Naive B cell (primary cell): Measurements from ENCODE around the gene PMEPA1. TPM values are rescaled to one million over a fixed set of nuclear protein-coding genes. Genes with fewer than 3 reads are reported as not detected.

ENCODE experiments used
- ATAC-seq, 2 donors: fragments of 150-1000 bp; cut with Tn5 transposase; 2 replicates each; pipeline ENCODE4 v1.10.0; 2021; ENCODE audit warnings: low read depth in 2 of 2, mild to moderate bottlenecking in 2 of 2, moderate library complexity in 2 of 2
- DNase-seq: peaks from one replicate; pipeline ENCODE4 v3.0.0; 2022
- H3K27ac Mint-ChIP-seq, 6 donors: one replicate each; pipeline ENCODE4 v1.8.0; 2020 to 2022; ENCODE audit warnings: mild to moderate bottlenecking in 6 of 6, mixed read lengths in 6 of 6, moderate library complexity in 5 of 6, inconsistent platforms in 2 of 6
- H3K27me3 Mint-ChIP-seq, 3 donors: one replicate each; pipeline ENCODE4 v1.8.0; 2021 to 2022; ENCODE audit warnings: mixed read lengths in 3 of 3, mild to moderate bottlenecking in 1 of 3
- H3K36me3 Mint-ChIP-seq, 2 donors: one replicate each; pipeline ENCODE4 v1.8.0; 2020 to 2022; ENCODE audit warnings: mixed read lengths in 2 of 2, inconsistent platforms in 1 of 2, mild to moderate bottlenecking in 1 of 2
- H3K4me1 Mint-ChIP-seq, 3 donors: one replicate each; pipeline ENCODE4 v1.8.0; 2020 to 2022; ENCODE audit warnings: mixed read lengths in 3 of 3, inconsistent platforms in 1 of 3, mild to moderate bottlenecking in 1 of 3, moderate library complexity in 1 of 3
- H3K4me3 Mint-ChIP-seq, 8 donors: one replicate each; pipeline ENCODE4 v1.8.0; 2020 to 2022; ENCODE audit warnings: mild to moderate bottlenecking in 8 of 8, mixed read lengths in 8 of 8, moderate library complexity in 8 of 8, inconsistent platforms in 2 of 8
- H3K9me3 Mint-ChIP-seq, 7 donors: one replicate each; pipeline ENCODE4 v1.8.0; 2020 to 2022; ENCODE audit warnings: mixed read lengths in 7 of 7, mild to moderate bottlenecking in 5 of 7, inconsistent platforms in 2 of 7, moderate library complexity in 1 of 7
- polyA plus RNA-seq, 6 donors: library from polyadenylated mRNA; unstranded; fragments of 300-500 nt; fragmentation: Illumina TruSeq; gene quantifications; one replicate each; pipeline ENCODE4 v1.2.3, GENCODE V29; 2021; ENCODE audit warnings: low read depth in 6 of 6

PMEPA1 gene
- polyA plus RNA-seq, 6 donors from 2014 or later: 7.6 to 18.7 (median 12.5) TPM

DNA sequence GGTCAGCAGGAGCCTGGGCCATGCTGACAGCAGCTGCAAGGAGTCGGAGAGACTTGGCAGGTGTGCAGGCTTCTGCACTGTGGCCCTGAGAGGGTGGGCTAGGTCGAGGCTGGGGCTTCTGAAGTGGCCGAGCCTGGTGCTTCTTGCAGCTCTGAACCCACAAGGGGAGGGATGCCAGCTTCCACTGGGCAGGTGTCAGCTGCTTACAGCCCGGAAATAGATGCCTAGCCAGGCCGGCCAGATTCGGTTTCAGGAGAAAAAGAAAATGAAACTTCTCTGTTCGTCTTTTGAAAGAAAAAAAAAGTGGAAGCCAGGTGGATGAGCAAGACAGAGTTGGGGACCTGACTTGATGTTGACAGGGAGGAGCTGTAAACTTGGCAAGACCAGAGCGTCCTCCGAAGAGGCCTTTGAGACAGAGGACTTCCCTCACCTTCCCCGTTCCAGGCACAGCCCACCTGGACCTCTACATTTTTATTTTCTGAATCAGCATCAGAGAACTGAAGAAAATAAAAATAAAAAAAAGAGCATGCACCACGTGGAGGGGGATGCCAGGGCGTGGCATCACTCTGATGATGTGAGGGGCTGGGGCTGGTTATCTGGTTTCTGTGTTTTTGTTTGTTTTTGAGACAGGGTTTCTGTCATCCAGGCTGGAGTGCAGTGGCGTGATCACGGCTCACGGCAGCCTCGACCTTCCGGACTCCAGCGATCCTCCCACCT lies 89.4 kb downstream of the PMEPA1 start, which contains the start of gene ZBP1:
ZBP1 (minus strand) TSS at position 153 of the 717 bp plus-strand sequence; CDS start at position 22, 131 bp downstream.
- peaks cover 0 to 10% (median 4%) of the 10 kb centered on the region in 7 donors for H3K9me3 Mint-ChIP-seq
- H3K27me3 Mint-ChIP-seq: no peaks in the 10 kb centered on the region
- H3K4me1 Mint-ChIP-seq: peaks cover 42 to 66% (median 62%) of the 10 kb centered on the region in 3 donors

DNA sequence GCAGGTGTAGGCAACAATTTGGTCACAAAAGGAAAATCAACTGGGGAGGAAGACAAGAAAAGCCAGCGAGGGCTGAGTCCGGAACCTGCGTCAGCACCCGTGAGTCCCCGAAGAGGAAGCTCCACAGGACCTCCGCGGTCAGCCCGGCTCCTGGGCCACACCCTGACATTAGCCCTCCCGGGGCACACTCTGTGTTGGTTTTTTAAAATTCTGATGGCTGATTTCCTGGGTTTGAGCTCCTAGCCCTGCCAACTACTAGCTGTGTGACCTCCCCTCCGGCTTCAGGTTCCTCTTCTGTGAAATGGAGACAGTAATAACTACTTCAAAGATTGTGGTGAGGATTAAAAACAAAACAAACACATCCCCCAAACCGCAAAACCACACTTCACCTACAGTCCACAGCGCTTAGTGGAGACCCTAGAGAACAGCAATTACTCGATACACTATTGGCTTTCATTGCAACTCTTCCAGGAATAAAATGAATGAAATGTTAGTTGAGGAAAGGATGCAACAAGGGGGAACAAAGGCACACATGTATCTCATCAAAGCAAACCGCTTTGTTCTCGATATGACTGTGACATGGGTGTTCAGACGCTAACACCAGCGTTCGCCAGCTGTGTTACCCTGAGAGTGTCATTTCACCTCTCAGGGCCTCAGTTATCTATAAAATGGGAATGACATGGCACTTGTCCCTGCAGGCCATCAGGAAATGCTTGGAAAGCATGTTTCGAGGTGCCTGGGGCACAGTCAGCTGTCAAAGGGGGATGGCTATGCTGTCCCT lies 90.6 kb downstream of the PMEPA1 start:
- peak; percentile 90 for DNase-seq
- Mint-ChIP-seq H3K27ac (peak overlapping the region; percentile 97 to 99 (median 98)), H3K4me1 (peaks cover 42 to 66% (median 63%) of the 10 kb centered on the region in 3 donors), H3K36me3 (peaks cover 0 to 14% of the 10 kb centered on the region in 2 donors), H3K27me3 (no peaks in the 10 kb centered on the region), H3K4me3 (peak overlapping the region; percentile 82 to 95 (median 93)), H3K9me3 (peaks cover 0 to 2% (median 0%) of the 10 kb centered on the region in 7 donors)
- peak; percentile 69 for ATAC-seq

More for the DNA sequence above, 89.4 kb downstream of the PMEPA1 start, which contains the start of gene ZBP1:
- ATAC-seq (peak; percentile 51 to 53), DNase-seq (peak; percentile 84)
- Mint-ChIP-seq H3K4me3 (peak within 1 kb of the TSS; percentile 82 to 95 (median 93)), H3K27ac (peak within 1 kb of the TSS; percentile 97 to 99 (median 98)), H3K36me3 (peaks cover 10 to 16% of the 10 kb centered on the region in 2 donors)

GRCh38 chr20:57618764-57619050 lies 91.1 kb downstream of the PMEPA1 start:
- H3K4me3 Mint-ChIP-seq: peak overlapping the region; percentile 82 to 95 (median 93)
- peaks cover 0 to 15% of the 10 kb centered on the region in 2 donors for H3K36me3 Mint-ChIP-seq
- H3K27ac Mint-ChIP-seq: peak overlapping the region; percentile 97 to 99 (median 98)
- no peak for DNase-seq
- peaks cover 42 to 66% (median 63%) of the 10 kb centered on the region in 3 donors for H3K4me1 Mint-ChIP-seq
- no peak for ATAC-seq
- H3K27me3 Mint-ChIP-seq: no peaks in the 10 kb centered on the region
- H3K9me3 Mint-ChIP-seq: no peaks in the 10 kb centered on the region

DNA sequence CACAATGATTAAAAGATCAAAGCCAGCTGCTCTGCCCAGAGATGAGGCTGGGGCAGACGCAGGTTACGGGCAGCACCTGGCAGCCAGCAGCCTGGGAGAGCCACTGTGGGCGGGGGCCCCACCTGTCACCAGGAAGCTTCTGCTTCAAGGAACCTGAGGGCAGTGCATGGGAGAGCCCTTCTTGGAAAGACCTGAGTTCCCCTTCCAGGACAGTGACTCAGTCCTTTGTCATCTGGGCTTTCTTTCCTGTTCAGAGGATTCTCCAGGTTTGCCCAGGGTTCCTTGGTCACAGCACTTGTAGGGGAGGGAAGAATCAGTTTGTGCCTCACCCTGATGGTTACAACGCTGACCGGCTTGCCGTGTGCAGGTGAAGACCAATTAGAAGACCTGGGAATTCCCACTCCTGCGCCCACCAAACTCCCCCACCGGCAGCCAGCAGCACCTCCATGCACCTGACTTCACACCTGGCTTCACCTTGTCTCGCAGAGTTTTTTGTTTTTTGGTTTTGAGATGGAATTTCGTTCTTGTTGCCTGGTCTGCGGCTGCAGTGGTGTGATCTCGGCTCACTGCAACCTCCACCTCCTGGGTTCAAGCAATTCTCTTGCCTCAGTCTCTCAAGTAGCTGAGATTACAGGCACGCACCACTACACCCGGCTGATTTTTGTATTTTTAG lies 91.6 kb downstream of the PMEPA1 start:
- no peak for ATAC-seq
- peak overlapping the region; percentile 97 to 99 (median 98) for H3K27ac Mint-ChIP-seq
- H3K9me3 Mint-ChIP-seq: no peaks in the 10 kb centered on the region
- peak overlapping the region; percentile 82 to 95 (median 93) for H3K4me3 Mint-ChIP-seq
- no peaks in the 10 kb centered on the region for H3K27me3 Mint-ChIP-seq
- H3K4me1 Mint-ChIP-seq: peaks cover 42 to 66% (median 63%) of the 10 kb centered on the region in 3 donors
- H3K36me3 Mint-ChIP-seq: peaks cover 0 to 15% of the 10 kb centered on the region in 2 donors
- DNase-seq: peak; percentile 36

DNA sequence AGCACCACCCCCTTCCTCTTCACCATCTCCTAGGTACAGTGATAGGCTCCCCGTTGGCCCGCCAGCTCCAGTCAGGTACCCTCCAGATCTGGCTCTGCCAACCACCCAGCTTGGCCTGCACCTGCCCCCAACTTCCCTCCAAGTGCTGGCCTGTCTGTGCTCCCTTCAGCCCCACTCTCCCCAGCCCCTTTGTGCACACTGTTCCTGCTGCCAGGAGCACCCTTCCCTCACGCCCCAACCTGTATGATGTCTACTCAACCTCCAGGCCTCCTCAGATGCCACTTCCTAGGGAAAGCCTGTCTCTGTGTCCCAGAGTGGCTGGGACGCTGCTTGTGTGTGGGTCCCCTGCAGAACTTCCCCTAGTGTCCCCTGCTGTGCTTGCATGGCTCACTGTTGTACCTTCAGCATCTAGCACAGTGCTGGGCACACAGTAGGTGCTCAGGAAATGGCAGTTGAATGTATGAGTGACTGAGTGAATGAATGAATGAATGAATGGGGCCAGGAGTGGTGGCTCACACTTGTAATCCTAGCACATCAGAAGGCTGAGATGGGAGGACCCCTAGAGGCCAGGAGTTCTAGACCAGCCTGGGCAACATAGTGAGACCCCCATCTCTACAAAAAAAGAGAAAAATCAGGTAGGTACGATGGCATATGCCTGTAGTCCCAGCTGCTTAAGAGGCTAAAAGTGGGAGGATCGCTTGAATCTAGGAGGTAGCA lies 92.6 kb downstream of the PMEPA1 start:
- Mint-ChIP-seq H3K4me1 (peaks cover 35 to 57% (median 57%) of the 10 kb centered on the region in 3 donors), H3K27me3 (no peaks in the 10 kb centered on the region), H3K4me3 (peak overlapping the region; percentile 26 to 95 (median 93)), H3K36me3 (peaks cover 0 to 15% of the 10 kb centered on the region in 2 donors), H3K27ac (peak overlapping the region in 5 of 6 donors; percentile 69 to 99 (median 98)), H3K9me3 (no peaks in the 10 kb centered on the region)
- DNase-seq (no peak), ATAC-seq (no peak)

GRCh38 chr20:57616143-57616951 lies 93.5 kb downstream of the PMEPA1 start:
- Mint-ChIP-seq H3K4me1 (peaks cover 34 to 54% (median 48%) of the 10 kb centered on the region in 3 donors), H3K27me3 (no peaks in the 10 kb centered on the region), H3K27ac (peak overlapping the region in 5 of 6 donors; percentile 26 to 99 (median 60)), H3K36me3 (peaks cover 0 to 15% of the 10 kb centered on the region in 2 donors), H3K9me3 (no peaks in the 10 kb centered on the region), H3K4me3 (no peak overlapping the region)
- DNase-seq (no peak), ATAC-seq (no peak)

GRCh38 chr20:57615445-57615811 lies 94.4 kb downstream of the PMEPA1 start:
- Mint-ChIP-seq H3K4me3 (no peak overlapping the region), H3K27me3 (no peaks in the 10 kb centered on the region), H3K9me3 (no peaks in the 10 kb centered on the region), H3K27ac (peak overlapping the region in 1 of 6 donors; percentile 33), H3K4me1 (peaks cover 33 to 45% (median 45%) of the 10 kb centered on the region in 3 donors), H3K36me3 (peaks cover 0 to 23% of the 10 kb centered on the region in 2 donors)
- DNase-seq (no peak), ATAC-seq (no peak)

DNA sequence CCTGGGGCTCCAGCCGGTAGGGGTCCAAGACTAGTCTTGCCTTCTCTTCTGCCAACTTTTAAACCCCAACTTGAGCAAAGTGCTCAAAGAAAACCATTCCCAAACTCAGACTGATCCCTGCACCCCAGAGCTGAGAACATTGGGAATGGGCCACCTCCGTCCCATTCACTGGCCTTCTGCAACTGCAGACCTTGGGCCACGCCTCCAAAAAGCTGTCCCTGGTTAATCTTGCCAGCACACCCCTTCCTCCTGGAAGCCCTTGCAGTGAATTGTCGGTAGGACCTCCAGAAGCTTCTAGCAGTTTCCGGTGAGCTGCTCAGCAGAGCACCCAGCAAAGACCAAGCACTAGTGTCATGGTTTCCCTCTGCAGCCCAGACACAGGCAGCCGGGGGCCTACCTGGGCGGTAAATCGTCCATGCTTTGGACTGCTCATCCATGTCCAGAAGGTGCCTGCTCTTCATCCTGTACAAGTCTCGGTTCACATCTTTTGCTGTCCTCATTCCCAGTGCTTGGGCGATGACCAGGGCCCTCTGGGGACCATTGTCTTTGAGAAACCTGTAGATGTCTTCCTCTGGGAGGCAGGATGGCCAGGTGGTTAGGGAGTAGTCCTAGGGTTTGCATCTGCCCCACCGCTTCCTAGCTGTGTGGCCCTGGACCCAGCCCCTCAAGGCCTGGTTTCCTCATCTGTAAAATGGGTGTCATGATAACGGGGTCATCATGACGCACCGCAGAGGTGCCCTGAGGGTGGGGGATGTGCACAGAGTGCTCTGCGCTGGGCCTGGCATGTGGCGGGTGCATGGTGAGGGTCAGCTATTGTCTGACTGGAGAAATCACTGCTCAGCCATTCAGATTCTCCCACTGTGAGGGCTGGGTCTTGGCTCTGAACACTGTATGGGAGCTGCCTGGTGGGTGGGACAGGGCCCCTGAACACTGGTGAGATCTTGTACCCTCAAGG lies 95.0 kb downstream of the PMEPA1 start:
- no peak for ATAC-seq
- H3K4me3 Mint-ChIP-seq: no peak overlapping the region
- H3K27ac Mint-ChIP-seq: no peak overlapping the region
- no peaks in the 10 kb centered on the region for H3K27me3 Mint-ChIP-seq
- H3K4me1 Mint-ChIP-seq: peaks cover 33 to 41% (median 41%) of the 10 kb centered on the region in 3 donors
- peaks cover 0 to 29% of the 10 kb centered on the region in 2 donors for H3K36me3 Mint-ChIP-seq
- no peak for DNase-seq
- H3K9me3 Mint-ChIP-seq: no peaks in the 10 kb centered on the region

DNA sequence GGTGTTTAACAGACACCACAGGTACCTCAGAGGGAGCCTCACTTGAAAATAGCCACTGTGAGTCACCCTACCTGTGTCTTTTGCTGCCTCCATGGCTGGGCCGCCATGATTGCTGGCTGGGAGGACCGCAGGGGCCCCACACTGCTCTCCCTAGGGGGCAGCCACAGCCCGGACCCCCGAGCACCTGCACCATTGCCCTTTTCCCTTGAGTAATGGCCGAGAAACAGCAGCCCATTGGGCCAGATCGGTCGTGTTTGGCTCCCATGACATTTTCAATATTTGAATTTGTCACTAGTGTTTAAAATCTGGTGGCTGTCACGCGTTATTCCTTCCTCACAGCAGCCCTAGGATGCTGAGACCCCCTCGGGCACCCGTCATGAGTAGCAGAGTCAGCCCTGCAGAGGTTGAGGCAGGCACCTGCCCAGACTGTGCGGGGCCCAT lies 96.3 kb downstream of the PMEPA1 start:
- ATAC-seq (no peak), DNase-seq (no peak)
- no peaks in the 10 kb centered on the region for H3K27me3 Mint-ChIP-seq
- H3K27ac Mint-ChIP-seq: no peak overlapping the region
- no peaks in the 10 kb centered on the region for H3K9me3 Mint-ChIP-seq
- H3K4me1 Mint-ChIP-seq: peaks cover 32 to 38% (median 35%) of the 10 kb centered on the region in 3 donors
- H3K4me3 Mint-ChIP-seq: no peak overlapping the region
- peaks cover 0 to 39% of the 10 kb centered on the region in 2 donors for H3K36me3 Mint-ChIP-seq

DNA sequence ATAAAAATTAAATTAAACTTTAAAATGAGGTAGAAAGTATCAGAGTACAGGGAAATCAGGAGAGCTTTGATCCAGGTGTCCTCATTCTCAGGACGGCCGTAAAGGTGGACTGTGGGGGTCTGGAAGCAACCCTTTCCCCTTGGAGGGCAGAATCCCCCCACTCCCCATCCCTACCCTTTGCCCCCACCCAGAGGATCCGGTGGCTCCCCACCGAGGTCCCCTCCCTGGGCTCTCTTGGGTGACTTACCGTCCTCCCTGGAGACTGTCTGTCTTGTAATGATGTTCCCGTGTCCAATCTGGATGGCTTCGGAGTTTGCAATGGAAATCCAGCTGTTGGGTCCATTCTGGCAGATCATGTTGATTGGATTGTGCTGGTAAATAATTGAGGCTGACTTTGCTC lies 96.9 kb downstream of the PMEPA1 start:
- Mint-ChIP-seq H3K27me3 (no peaks in the 10 kb centered on the region), H3K4me1 (peaks cover 29 to 33% (median 29%) of the 10 kb centered on the region in 3 donors), H3K4me3 (no peak overlapping the region), H3K36me3 (peaks cover 0 to 39% of the 10 kb centered on the region in 2 donors), H3K9me3 (no peaks in the 10 kb centered on the region), H3K27ac (peak overlapping the region in 1 of 6 donors; percentile 6)
- DNase-seq: no peak
- no peak for ATAC-seq

GRCh38 chr20:57612436-57612835 lies 97.4 kb downstream of the PMEPA1 start:
- H3K4me1 Mint-ChIP-seq: peaks cover 24 to 28% (median 27%) of the 10 kb centered on the region in 3 donors
- DNase-seq: no peak
- peaks cover 0 to 43% of the 10 kb centered on the region in 2 donors for H3K36me3 Mint-ChIP-seq
- H3K27ac Mint-ChIP-seq: no peak overlapping the region
- no peaks in the 10 kb centered on the region for H3K9me3 Mint-ChIP-seq
- ATAC-seq: no peak
- H3K4me3 Mint-ChIP-seq: no peak overlapping the region
- H3K27me3 Mint-ChIP-seq: no peaks in the 10 kb centered on the region
